Vein endothelial cell (primary cell): Measurements from ENCODE around the gene INHBC. TPM values are rescaled to one million over a fixed set of nuclear protein-coding genes. Genes with fewer than 3 reads are reported as not detected.

Source experiments
- small RNA-seq: library from RNA; depleted of rRNA; stranded (forward); fragments of <200 nt; gene quantifications from one replicate; pipeline ENCODE3, GENCODE V24; 2012
- total RNA-seq: library from RNA; depleted of rRNA; stranded (reverse); fragments of >200 nt; gene quantifications from 2 replicates; pipeline ENCODE4 v1.2.3, GENCODE V29; 2012

The INHBC gene
- total RNA-seq, result not detected in 2 replicates

DNA sequence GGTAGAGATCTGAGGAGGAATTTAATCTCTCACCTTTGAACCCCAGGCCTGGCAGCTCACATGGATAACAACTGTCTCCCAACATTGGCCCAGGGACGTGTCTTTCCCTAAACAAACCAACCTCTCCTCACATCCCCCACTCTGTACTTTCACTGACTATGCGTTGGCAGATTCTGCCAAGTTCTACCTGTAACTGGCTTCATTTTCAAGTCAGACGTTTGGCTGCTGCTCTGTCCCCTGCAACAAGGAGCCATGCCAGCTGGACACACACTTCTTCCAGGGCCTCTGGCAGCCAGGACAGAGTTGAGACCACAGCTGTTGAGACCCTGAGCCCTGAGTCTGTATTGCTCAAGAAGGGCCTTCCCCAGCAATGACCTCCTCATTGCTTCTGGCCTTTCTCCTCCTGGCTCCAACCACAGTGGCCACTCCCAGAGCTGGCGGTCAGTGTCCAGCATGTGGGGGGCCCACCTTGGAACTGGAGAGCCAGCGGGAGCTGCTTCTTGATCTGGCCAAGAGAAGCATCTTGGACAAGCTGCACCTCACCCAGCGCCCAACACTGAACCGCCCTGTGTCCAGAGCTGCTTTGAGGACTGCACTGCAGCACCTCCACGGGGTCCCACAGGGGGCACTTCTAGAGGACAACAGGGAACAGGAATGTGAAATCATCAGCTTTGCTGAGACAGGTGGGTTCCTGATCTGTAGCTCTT lies at the start of gene INHBC:
Gene INHBC (plus strand): TSS at position 268 of the 707 bp plus-strand sequence. CDS start 103 bp downstream, at position 371.

GRCh38 chr12:57430931-57431566 lies 3.5 kb upstream of the INHBC start, which contains the start of gene R3HDM2:
Gene R3HDM2 (minus strand): TSS chr12:57431043. CDS start chr12:57310428, 120,615 bp downstream.

GRCh38 chr12:57454566-57455373 lies 20.2 kb downstream of the INHBC start, which contains the start of gene INHBE:
Gene INHBE (plus strand): TSS chr12:57455307. CDS start chr12:57455537, 230 bp downstream.

DNA sequence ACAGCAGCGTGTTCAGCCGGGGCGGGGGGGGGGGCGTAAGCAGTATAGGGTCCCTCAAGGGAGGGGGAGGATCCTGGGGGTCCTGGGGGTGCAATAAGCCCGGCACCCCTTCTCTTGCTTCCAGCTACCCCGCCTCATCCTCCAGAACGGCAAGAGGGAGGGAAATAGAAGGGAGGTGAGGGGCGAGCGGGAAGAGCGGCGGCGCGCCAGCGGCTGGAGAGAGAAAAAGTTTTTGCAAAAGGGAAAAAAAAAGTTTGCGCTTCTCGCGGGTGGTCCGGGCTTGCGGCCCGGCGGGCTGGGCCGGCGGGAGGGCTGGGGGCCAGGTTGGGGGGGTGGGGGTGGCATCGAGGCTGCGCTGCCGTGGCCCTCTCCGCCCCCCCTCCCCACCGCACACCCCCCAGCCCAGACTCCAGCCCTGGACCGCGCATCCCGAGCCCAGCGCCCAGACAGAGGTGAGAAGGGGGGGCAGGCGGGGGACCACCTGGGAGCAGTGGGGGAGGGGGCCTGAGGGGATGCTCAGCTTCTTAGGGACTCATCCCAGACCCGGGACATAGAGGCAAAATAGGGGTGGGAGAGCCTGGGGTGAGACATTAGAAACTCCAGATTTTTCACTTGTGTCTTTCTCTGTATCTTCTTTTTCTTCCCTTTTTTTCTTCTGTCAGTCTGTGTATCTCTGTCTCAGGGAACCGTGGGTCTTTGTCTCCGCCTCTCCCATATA lies 25.3 kb downstream of the INHBC start, which contains the start of gene GLI1:
Gene GLI1 (plus strand): TSS at position 36 of the 718 bp plus-strand sequence. CDS start 3,907 bp downstream, outside the sequence.

GRCh38 chr12:57479376-57480115 lies 45.0 kb downstream of the INHBC start, which contains the start of gene ARHGAP9:
Gene ARHGAP9 (minus strand): TSS chr12:57479866. CDS start chr12:57479406, 460 bp downstream.

DNA sequence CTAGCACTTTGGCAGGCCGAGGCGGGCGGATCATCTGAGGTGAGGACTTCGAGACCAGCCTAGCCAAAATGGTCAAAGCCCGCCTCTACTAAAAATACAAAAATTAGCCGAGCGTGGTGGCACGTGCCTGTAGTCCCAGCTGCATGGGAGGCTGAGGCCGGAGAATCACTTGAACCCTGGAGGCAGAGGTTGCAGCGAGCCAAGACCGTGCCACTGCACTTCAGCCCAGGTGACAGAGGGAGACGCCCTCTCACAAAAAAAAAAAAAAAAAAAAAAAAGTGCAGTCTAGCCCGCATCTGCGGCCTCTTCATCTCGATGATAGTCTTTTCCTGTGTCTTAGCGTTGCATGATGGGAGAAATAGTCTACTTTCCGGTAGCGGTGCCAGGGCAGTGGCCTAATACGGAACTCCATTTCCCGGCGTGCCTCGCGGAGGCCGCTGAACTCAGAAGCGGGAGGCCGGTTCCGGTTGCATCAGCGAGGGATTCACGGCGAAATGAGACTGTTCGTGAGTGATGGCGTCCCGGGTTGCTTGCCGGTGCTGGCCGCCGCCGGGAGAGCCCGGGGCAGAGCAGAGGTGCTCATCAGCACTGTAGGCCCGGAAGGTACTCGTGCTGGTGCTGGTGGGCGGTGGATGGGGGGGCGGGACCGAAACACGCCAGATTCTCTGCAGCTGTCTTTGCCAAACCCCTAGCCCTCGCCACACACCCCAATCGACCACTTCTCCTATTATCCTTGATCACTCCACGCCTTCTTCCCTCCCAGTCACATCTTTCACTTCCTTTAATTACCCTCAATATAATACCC lies 53.2 kb downstream of the INHBC start, which contains the start of gene MARS1:
Gene MARS1 (plus strand): TSS at position 472 of the 805 bp plus-strand sequence. CDS start 23 bp downstream, at position 495.

Small RNA genes lying within 50 kb of the gene (small RNA-seq; reads per million reads assigned to genes)
- not detected for gene RNU6-879P

Other genes starting within 250 kb of the INHBC start
- gene NXPH4, start 218.0 kb upstream of the INHBC start, total RNA-seq, result 0.19 TPM in 1 of 2 replicates, not detected in the other
- gene SHMT2, start 205.1 kb upstream of the INHBC start, total RNA-seq, result 197 and 216 TPM in 2 replicates
- gene STAC3, start 183.6 kb upstream of the INHBC start, total RNA-seq, result 0.65 TPM in 1 of 2 replicates, not detected in the other
- 13.6 and 22.5 TPM in 2 replicates for gene R3HDM2, start 3.7 kb upstream of the INHBC start, total RNA-seq
- not detected in 2 replicates for gene INHBE, start 20.5 kb downstream of the INHBC start, total RNA-seq
- gene GLI1, start 25.0 kb downstream of the INHBC start, total RNA-seq, result not detected in 2 replicates
- gene ARHGAP9, start 45.1 kb downstream of the INHBC start, total RNA-seq, result not detected in 2 replicates
- gene MARS1, start 53.3 kb downstream of the INHBC start, total RNA-seq, result 111 and 114 TPM in 2 replicates
- gene DDIT3, start 85.7 kb downstream of the INHBC start, total RNA-seq, result 4.9 and 5.9 TPM in 2 replicates
- gene MBD6, start 88.0 kb downstream of the INHBC start, total RNA-seq, result 9.3 and 12.7 TPM in 2 replicates
- 145 and 151 TPM in 2 replicates for gene DCTN2, start 112.4 kb downstream of the INHBC start, total RNA-seq
- not detected in 2 replicates for gene KIF5A, start 115.3 kb downstream of the INHBC start, total RNA-seq
- gene PIP4K2C, start 156.4 kb downstream of the INHBC start, total RNA-seq, result 9.1 and 9.6 TPM in 2 replicates
- 0.48 and 1.3 TPM in 2 replicates for gene DTX3, start 170.0 kb downstream of the INHBC start, total RNA-seq
- 0.10 and 0.98 TPM in 2 replicates for gene ARHGEF25, start 176.7 kb downstream of the INHBC start, total RNA-seq
- gene B4GALNT1, start 198.4 kb downstream of the INHBC start, total RNA-seq, result not detected in 2 replicates